ENCODE data around the gene SECISBP2.

SECISBP2 gene

GRCh38 chr9:89386206-89386605 is 67.9 kb downstream of the SECISBP2 start:
- no peak for DNase-seq

- DNase-seq, result no peak
These were observed 68.5 kb downstream of the SECISBP2 start for GRCh38 chr9:89386797-89387196.

- DNase-seq, result no peak
These were observed 69.0 kb downstream of the SECISBP2 start for GRCh38 chr9:89387197-89387849.

DNA sequence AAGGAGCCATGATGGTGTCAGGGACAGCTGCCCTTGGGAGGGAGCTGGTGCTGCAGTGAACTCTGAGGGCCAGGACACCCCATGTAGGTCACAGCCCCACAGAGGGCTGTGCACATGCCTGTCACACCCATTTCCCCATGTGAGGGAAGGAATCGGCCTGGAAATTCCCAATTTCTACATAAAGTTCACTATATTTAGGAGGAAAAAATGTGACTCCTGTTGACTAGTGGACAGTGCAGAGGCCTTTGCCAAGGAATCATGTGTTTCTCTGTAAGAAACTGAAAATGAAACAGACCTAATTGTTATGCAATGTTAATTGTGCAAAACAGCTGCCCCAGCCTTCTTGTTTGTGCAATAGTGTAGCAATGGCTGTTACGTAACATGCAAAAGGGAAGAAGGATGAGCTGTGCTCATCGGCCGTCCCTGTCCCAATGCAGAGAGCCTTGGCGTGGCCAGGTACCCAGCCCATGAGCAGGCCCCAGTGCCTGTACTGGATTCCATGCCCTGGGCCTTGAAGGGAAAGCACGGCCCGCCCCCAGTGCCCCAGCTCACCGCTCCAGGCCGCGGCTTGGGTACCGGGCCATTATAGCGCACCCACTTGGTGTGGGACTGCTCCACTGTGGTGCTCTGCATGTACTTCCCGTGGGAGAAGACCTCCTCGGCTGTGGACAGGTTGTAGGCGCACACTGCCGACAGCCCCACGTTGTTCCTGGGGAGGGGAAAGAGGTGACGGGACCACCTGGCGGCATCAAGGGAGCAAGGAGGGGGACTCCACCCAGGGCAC is 70.0 kb downstream of the SECISBP2 start:
- DNase-seq, result no peak

- DNase-seq, result no peak
These were observed 70.5 kb downstream of the SECISBP2 start for GRCh38 chr9:89388868-89389177.

DNA sequence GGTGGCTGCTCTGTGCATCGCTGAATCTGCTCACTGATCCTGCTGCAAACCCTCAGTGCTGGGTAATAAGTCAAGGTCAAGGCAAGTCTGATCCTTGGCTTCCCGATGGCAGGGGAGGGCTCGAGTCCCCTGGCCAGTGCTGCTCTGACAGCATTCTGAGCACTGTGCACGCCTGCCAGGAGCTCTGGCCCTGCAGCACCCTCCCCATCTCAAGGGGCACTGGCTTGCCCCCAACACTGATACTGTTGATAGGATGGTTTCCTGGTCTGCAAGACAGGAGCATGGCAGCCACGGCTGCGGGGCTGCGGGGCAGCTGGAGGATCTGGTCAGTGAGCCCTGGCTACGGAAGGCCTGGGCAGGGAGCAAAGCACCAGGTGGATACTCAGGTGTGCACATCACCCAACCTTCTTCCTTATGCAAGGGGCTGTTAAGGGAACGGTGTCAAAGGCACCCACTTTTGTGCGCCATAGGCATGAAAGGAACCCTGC is 71.8 kb downstream of the SECISBP2 start:
- no peak for DNase-seq

DNA sequence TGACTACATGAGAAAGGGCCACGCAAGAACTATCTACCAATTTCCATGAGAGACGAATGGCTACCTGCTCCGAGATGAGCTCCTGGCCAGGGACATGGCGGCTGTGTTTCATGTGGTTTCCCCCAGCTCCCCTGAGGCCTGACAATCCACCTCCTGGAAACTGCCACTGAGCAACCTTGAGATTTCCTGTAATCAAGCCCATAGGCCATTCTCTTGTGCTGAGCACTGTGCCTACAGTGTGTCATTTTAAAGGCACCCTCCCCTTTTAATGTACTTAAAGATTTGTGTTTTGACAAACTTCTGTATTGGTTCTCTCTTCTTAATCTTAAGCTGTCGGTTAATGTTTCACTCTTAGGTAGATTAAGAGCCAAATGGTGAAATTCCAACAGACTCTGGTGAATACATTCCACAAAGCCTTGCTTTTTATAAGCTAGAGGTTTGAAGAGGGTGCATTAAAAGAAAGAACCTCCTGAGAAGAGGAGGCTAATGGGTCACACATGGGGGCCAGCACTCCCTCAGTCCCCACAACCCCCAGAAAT is 72.3 kb downstream of the SECISBP2 start:
- no peak for DNase-seq

DNA sequence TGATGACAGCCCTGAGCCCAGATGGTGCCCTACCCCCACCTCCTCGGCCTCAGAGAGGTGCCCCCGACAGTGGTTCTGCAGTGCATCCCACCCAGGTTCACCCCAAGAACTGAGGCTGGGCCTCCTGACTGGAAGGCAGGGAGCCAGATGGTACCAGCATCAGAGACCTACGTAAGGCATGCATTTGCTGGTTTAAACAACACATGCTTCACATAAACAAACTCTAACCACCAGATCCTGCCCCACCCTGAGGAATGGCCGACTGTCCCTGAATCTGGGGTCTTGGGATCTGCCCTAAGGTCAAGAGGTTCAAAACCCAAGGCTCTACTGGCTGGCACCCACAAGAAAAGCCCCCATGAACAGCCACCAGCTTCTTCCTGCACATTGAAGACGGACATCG is 73.3 kb downstream of the SECISBP2 start:
- no peak for DNase-seq

DNA sequence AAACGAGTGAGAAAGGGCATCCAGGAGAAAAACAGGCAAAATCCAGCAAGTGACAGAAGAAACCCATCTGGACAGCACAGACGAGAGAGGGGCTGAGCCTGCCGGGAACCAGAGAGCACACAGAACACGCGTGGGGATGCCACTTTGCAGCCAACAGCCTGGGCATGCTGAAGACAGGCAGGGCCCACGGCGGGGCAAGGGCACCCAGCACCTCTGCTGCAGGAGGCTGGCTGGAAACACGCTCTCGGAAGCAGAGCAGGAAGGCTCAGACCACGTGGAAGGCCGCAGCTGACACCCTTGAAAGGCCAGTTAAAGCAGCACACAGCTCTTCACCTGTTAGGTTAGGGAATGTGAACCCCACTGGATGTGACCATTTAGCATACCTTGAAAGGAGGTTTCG is 76.1 kb downstream of the SECISBP2 start:
- DNase-seq, result no peak

GRCh38 chr9:89395931-89396710 is 77.8 kb downstream of the SECISBP2 start:
- no peak for DNase-seq

DNA sequence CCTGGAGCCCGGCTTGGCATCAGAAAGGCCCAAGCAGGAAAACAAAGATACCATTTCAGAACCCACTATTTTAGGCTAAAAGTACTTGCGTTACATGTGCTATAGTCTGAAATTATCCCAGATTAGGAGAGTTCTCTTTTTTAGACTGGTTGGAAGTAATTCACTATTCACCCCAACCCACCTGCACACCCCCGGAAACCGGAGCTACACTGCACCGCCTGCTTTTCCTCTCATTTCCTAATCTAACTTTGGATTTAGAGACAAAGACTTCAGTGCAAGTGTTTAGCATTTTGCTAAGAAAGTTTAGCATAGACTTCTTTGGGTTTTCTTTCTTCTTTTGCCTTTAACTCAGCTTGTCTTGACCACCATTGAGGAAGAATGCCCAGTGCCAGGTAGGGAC is 79.2 kb downstream of the SECISBP2 start:
- no peak for DNase-seq

DNA sequence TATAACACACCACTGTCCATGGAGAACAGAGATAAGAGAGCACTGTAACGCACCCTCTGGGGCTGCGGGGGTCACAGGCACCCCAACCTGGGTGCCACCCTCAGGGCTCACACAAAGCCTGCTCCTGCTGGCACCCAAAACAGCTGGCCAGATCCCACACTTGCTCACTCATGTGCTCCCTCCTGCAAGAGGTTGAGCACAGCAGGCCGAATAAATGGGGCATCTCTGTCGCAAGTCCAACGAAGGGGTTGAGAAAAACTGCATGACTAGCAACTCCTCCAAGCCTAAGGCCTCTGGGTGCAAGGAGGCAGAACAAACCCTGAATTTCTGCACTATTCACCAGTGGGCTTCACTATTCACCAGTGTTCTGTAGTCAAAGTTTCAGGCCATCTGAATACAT is 80.3 kb downstream of the SECISBP2 start:
- no peak for DNase-seq

- no peak for DNase-seq
These were observed 82.3 kb downstream of the SECISBP2 start for GRCh38 chr9:89400403-89401116.

DNA sequence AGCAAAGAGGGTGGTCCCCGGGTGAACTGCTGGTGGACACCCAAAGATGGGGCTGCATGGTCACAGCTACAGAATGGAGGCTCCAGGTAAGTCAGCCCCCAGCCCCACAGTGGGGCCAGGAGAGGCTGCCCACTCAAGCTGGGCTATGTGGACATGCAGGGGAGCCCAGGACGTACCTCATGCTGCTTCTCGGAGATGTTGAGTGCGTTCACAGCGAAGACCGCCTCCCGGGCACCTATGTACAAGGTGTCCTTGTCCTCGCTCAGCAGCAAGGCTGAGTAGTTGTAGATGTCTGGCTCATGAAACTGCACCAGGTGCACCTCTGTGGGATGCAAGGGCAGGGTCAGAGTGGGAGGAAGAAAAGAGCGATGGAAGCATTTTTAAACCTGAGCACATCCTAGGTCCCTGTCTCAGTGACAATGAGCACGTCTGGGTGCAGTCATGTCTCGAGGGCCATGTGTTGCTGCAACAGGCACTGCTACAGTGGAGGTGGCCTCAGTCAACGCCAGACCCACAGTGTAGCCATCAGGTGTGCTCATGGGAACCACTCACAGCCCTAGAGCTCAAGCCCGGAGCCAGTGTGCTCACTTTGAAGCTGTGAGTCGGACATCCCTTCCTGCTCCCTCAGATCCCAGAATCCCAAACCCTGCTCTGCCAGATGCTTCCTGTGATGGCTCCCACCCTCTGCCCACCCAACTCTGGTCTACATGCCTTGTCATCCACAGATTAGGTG is 84.6 kb downstream of the SECISBP2 start:
- DNase-seq, result no peak

GRCh38 chr9:89404074-89404473 is 85.8 kb downstream of the SECISBP2 start:
- no peak for DNase-seq

DNA sequence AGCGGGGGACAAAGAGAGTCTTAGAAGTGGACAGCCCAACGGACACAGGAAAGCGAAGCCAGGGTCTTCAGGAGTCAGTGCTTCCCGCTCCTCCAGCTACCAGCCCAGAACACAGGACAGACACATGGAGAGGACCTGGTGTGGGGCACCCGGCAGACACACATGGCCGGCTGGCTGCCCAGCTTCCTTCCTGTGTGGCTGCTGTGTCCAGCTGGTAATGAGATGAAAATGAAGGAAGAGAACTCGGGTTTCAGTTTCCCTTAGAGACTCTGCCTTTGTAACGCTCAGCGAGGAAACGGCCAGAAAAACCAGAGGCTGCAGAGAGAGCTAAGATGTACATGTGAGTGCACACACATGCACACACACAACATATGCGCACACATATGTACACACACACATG is 87.5 kb downstream of the SECISBP2 start:
- DNase-seq, result no peak

- DNase-seq, result no peak
These were observed 88.8 kb downstream of the SECISBP2 start for GRCh38 chr9:89407070-89407469.

DNA sequence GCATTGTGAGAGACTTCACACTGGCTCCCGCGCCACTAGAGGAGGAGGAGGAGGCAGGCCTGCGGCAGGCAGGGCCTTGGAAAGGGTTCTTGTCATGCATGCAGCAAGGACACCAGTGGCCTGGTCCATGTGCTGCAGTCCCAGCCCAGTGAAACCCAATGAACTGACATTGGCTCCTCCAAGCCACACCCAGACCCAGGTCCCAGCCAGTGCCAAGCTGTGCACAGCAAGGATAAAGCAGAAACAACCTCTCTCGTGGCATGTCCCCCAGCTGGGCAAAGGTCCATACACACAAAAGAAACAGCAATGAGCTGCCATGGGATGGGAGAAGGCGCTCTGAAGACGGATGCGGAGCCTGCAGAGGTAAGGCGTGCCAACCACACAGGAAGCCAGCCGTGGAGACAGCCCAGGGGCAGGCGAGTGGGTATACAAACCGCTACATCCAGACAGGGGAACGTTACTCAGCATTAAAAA is 90.4 kb downstream of the SECISBP2 start:
- DNase-seq, result peak; percentile 73
